Measurements from ENCODE around the gene FAM219B. TPM values are rescaled to one million over a fixed set of nuclear protein-coding genes. Genes with fewer than 3 reads are reported as not detected.
"Not testable (repeated sequence)": the region's sequence is repeated elsewhere in the genome, so short reads cannot be mapped to it uniquely, and the experiment has no call there.

FAM219B gene
- total and polyA plus RNA-seq, 2 of the 4 experiments (the other 2 are of a cell fraction) = 24.9 to 48.7 TPM

DNA sequence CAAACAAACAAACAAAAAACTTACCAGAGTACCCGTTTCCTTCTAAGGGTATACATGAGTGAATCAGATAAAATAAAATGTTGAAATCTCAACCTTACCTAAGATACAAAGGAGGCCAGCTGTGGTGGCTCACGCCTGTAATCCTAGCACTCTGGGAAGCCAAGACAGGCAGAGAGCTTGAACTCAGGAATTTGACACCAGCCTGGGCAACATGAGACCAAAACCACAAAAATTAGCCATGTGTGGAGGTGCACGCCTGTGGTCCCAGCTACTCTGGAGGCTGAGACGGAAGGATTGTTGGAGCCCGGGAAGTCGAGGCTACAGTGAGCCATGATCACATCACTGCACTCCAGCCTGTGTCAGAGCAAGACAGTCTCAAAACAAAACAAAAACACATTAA lies 11.0 kb upstream of the FAM219B start:
- Histone ChIP-seq H3K4me3 (ENCODE audit: insufficient read depth, low read depth, low read length) (no peak overlapping the region), H4K8ac (ENCODE audit: low read depth in 2 of 2, low read length in 2 of 2) (no peak overlapping the region), H3K9me1 (ENCODE audit: insufficient read depth, low read length) (no peaks in the 10 kb centered on the region), H3K4me2 (ENCODE audit: low read depth, low read length) (no peak overlapping the region), H3K23ac (ENCODE audit: low read depth, low read length) (no peak overlapping the region), H3K27me3 (ENCODE audit: control insufficient read depth, insufficient read depth, low read length) (no peaks in the 10 kb centered on the region), H2AK5ac (ENCODE audit: low read depth, low read length) (no peak overlapping the region), H4K5ac (ENCODE audit: low read depth, low read length) (no peak overlapping the region), H3K9me3 (ENCODE audit: control insufficient read depth, insufficient read depth, low read length) (no peaks in the 10 kb centered on the region), H2BK5ac (ENCODE audit: low read depth, low read length, poor library complexity, severe bottlenecking) (no peak overlapping the region), H2AK9ac (replicated peaks; ENCODE audit: low read depth, low read length, poor library complexity) (no peak overlapping the region), H2BK20ac (ENCODE audit: low read depth, low read length) (no peak overlapping the region), H2BK120ac (ENCODE audit: low read depth, low read length) (no peak overlapping the region), H4K91ac (ENCODE audit: insufficient read depth, low read depth, low read length) (no peak overlapping the region), H3K36me3 (ENCODE audit: control insufficient read depth, insufficient read depth, low read length) (peaks cover 32% of the 10 kb centered on the region), H3K4ac (ENCODE audit: low read depth, low read length) (no peak overlapping the region), H3K56ac (ENCODE audit: extremely low read depth, insufficient read depth, low read length) (no peak overlapping the region), H4K20me1 (ENCODE audit: insufficient read depth, low read length) (no peaks in the 10 kb centered on the region; the same call in 1 of the 2 replicates), H3K14ac (replicated peaks; ENCODE audit: low read depth, low read length) (no peak overlapping the region), H2BK15ac (ENCODE audit: low read depth, low read length) (no peak overlapping the region), H2AFZ (replicated peaks; ENCODE audit: low read length, poor library complexity) (no peak overlapping the region), H3K27ac (ENCODE audit: insufficient read depth, low read length) (no peak overlapping the region), H3K4me1 (ENCODE audit: control insufficient read depth, insufficient read depth, low read length) (peaks cover 5% of the 10 kb centered on the region; the same call in 1 of the 2 replicates), H3K79me1 (ENCODE audit: low read depth in 1 of 2, low read length in 2 of 2) (0 out of 4 replicates have a peak, but pooled peaks cover 0 to 2% of the 10 kb centered on the region in 2 experiments), H3K9ac (ENCODE audit: low read depth, low read length) (no peak overlapping the region), H3K18ac (ENCODE audit: low read depth, low read length) (no peak overlapping the region)
- no peak; the same call in 1 of the 2 replicates for ATAC-seq (ENCODE audit: low read depth)
- 100% methylated on average over 1 of the region's 6 CpGs; no CpG with 5 or more reads in 1 of the 2 experiments for WGBS, 2 experiments (ENCODE audit: extremely low coverage in 2 of 2, insufficient read length in 1 of 2)
- BruUV-seq (replicated peaks) = no TSS peak
- intact Hi-C loops (cut with micrococcal nuclease) = no loop called here
- no peak for TF ChIP-seq MAZ (IDR thresholded peaks at IDR 0.05; ENCODE audit: borderline replicate concordance, low read depth, low read length)
- dilution Hi-C loops (cut with HindIII; ENCODE audit: low sequenced_read_pairs, unreplicated experiment) = no loop called here
- ChIA-PET POLR2A (ENCODE audit: unreplicated experiment) (no interaction called here), CTCF (interaction anchor here (1.6 kb wide), 1 partner anchor 16 kb away, joined by 5 read pairs; no protein-coding TSS in a partner anchor)
- DNase-seq = peak; percentile 8
- in situ Hi-C loops (cut with MboI; ENCODE audit: low sequenced_read_pairs) = no loop called here

DNA sequence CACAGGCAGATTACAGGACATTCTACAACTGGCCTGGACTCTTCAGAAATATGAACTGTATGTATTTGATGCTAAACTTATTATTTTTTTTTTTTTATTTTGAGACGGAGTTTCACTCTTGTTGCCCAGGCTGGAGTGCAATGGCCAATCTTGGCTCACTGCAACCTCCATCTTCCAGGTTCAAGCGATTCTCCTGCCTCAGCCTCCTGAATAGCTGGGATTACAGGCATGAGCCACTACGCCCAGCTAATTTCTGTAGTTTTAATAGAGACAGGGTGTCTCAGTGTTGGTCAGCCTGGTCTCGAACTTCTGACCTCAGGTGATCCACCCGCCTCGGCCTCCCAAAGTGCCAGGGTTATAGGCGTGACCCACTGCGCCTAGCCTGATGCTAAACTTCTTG lies 7.1 kb upstream of the FAM219B start:
- H4K8ac ChIP-seq (ENCODE audit: low read depth in 2 of 2, low read length in 2 of 2); H2AFZ ChIP-seq (replicated peaks; ENCODE audit: low read length, poor library complexity); ATAC-seq (ENCODE audit: low read depth); H3K9ac ChIP-seq (ENCODE audit: low read depth, low read length); H2BK20ac ChIP-seq (ENCODE audit: low read depth, low read length); H3K4me1 ChIP-seq (ENCODE audit: control insufficient read depth, insufficient read depth, low read length); H3K4me3 ChIP-seq (ENCODE audit: insufficient read depth, low read depth, low read length); H2BK120ac ChIP-seq (ENCODE audit: low read depth, low read length); POLR2A ChIA-PET (ENCODE audit: unreplicated experiment); in situ Hi-C loops (cut with MboI; ENCODE audit: low sequenced_read_pairs); H4K5ac ChIP-seq (ENCODE audit: low read depth, low read length); H4K91ac ChIP-seq (ENCODE audit: insufficient read depth, low read depth, low read length); H3K9me1 ChIP-seq (ENCODE audit: insufficient read depth, low read length); H4K20me1 ChIP-seq (ENCODE audit: insufficient read depth, low read length); intact Hi-C loops (cut with micrococcal nuclease); H2BK5ac ChIP-seq (ENCODE audit: low read depth, low read length, poor library complexity, severe bottlenecking); H3K56ac ChIP-seq (ENCODE audit: extremely low read depth, insufficient read depth, low read length); H3K4ac ChIP-seq (ENCODE audit: low read depth, low read length); H3K9me3 ChIP-seq (ENCODE audit: control insufficient read depth, insufficient read depth, low read length); H3K27ac ChIP-seq (ENCODE audit: insufficient read depth, low read length); H2AK5ac ChIP-seq (ENCODE audit: low read depth, low read length); dilution Hi-C loops (cut with HindIII; ENCODE audit: low sequenced_read_pairs, unreplicated experiment); DNase-seq; BruUV-seq (replicated peaks); H2BK15ac ChIP-seq (ENCODE audit: low read depth, low read length); H3K18ac ChIP-seq (ENCODE audit: low read depth, low read length); H3K4me2 ChIP-seq (ENCODE audit: low read depth, low read length); H3K27me3 ChIP-seq (ENCODE audit: control insufficient read depth, insufficient read depth, low read length); H3K14ac ChIP-seq (replicated peaks; ENCODE audit: low read depth, low read length); H3K79me1 ChIP-seq (ENCODE audit: low read depth in 1 of 2, low read length in 2 of 2); H2AK9ac ChIP-seq (replicated peaks; ENCODE audit: low read depth, low read length, poor library complexity); CTCF ChIA-PET; H3K23ac ChIP-seq (ENCODE audit: low read depth, low read length): not testable (repeated sequence)
- H3K36me3 ChIP-seq (ENCODE audit: control insufficient read depth, insufficient read depth, low read length) = peaks cover 28% of the 10 kb centered on the region
- 100% methylated on average over 2 of the region's 8 CpGs; no CpG with 5 or more reads in 1 of the 2 experiments for WGBS, 2 experiments (ENCODE audit: extremely low coverage in 2 of 2, insufficient read length in 1 of 2)
